Fibroblast of skin of left biceps (primary cell): ENCODE measurements around the gene ADAM15.

Source experiments
- DNase-seq, 2 experiments: peaks; one replicate each; pipeline ENCODE4 v3.0.0-alpha.2; 2013; ENCODE audit warnings: low read depth in 2 of 2

Gene ADAM15

GRCh38 chr1:155084722-155085503 is 33.8 kb downstream of the ADAM15 start:
- peak; percentile 82 for DNase-seq

GRCh38 chr1:155085504-155086127 is 34.5 kb downstream of the ADAM15 start:
- DNase-seq = no peak

- no peak for DNase-seq
Observed at GRCh38 chr1:155086128-155086741, 35.1 kb downstream of the ADAM15 start.

- no peak for DNase-seq
Observed at GRCh38 chr1:155086856-155087535, 35.9 kb downstream of the ADAM15 start.

- DNase-seq = no peak
Observed at GRCh38 chr1:155091071-155092051, 40.2 kb downstream of the ADAM15 start.

GRCh38 chr1:155092131-155092530 is 41.0 kb downstream of the ADAM15 start:
- no peak for DNase-seq

- no peak for DNase-seq
Observed at GRCh38 chr1:155092641-155093040, 41.5 kb downstream of the ADAM15 start.

- no peak for DNase-seq
Observed at GRCh38 chr1:155093911-155094621, 43.0 kb downstream of the ADAM15 start.

- DNase-seq = no peak
Observed at GRCh38 chr1:155094622-155094948, 43.5 kb downstream of the ADAM15 start.

- DNase-seq = no peak
Observed at GRCh38 chr1:155099331-155099730, 48.2 kb downstream of the ADAM15 start.

GRCh38 chr1:155103325-155103724 is 52.2 kb downstream of the ADAM15 start:
- DNase-seq = no peak

GRCh38 chr1:155104605-155105534 is 53.8 kb downstream of the ADAM15 start:
- no peak for DNase-seq

- DNase-seq = no peak
Observed at GRCh38 chr1:155105604-155106011, 54.5 kb downstream of the ADAM15 start.

- DNase-seq = no peak
Observed at GRCh38 chr1:155106862-155107261, 55.7 kb downstream of the ADAM15 start.

- DNase-seq = no peak
Observed at GRCh38 chr1:155107309-155108264, 56.5 kb downstream of the ADAM15 start.

GRCh38 chr1:155108296-155108695 is 57.2 kb downstream of the ADAM15 start:
- DNase-seq = no peak

- DNase-seq = no peak
Observed at GRCh38 chr1:155110381-155110780, 59.3 kb downstream of the ADAM15 start.

GRCh38 chr1:155110826-155111225 is 59.7 kb downstream of the ADAM15 start:
- no peak for DNase-seq
